HG02642 (cell line): ENCODE data around the gene MTMR4.
"Not testable (repeated sequence)": the region's sequence is repeated elsewhere in the genome, so short reads cannot be mapped to it uniquely, and the experiment has no call there.

Experiments
- ATAC-seq: cut with Tn5 transposase; IDR thresholded peaks from one replicate; pipeline ENCODE4 v1.9.1; 2021; ENCODE audit warnings: mild to moderate bottlenecking; ENCODE audit not compliant: unreplicated experiment, poor library complexity

MTMR4 gene

GRCh38 chr17:58513965-58514769 lies at the start of gene MTMR4:
MTMR4 (minus strand) TSS chr17:58514638; CDS start chr17:58514407, 231 bp downstream.
- ATAC-seq: peak; percentile 19

- ATAC-seq: no peak
Measured at GRCh38 chr17:58560511-58560910, 46.1 kb upstream of the MTMR4 start.

DNA sequence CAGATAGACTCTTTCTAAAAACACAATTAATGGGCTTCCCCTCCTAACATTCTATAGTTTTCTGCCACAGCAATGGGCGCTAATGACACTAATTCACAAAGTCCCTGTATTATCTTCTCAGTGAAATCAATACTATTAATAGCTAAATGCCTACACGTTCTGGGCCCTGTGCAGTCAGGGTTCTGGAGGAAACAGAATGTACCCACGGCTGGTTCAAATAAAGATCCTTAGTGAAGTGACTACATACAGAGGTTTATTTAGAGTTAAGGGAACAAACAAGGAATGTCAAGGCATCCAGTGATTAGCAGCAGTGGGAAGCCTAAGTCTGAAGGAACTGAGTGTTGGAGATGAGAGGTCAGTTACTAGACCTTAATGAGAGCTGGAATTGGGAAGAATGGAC lies 43.5 kb upstream of the MTMR4 start:
- ATAC-seq: no peak

- ATAC-seq: no peak
Measured at GRCh38 chr17:58556833-58557250, 42.4 kb upstream of the MTMR4 start.

GRCh38 chr17:58555109-58555508 lies 40.7 kb upstream of the MTMR4 start:
- not testable (repeated sequence) for ATAC-seq

GRCh38 chr17:58541249-58541648 lies 26.8 kb upstream of the MTMR4 start:
- no peak for ATAC-seq

DNA sequence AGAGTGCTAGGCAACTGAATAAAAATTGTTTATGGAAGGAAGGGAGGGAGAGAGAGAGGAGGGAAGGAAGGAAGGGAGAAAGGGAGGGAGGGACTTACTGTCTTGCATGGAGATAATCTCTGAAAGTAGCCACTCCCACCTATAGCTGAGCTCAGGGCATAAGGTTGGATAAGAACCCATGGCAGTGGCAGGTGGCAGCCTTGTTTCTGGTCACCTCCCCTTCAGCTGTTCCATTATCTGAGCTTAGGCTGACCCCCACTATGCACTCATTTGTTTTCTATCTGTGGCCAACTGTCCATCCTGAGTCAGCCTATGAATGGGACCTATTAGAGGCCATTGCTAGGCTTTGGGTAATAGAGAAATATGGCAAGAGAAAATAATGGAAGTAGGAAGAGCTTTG lies 25.3 kb upstream of the MTMR4 start:
- ATAC-seq: no peak

- ATAC-seq: no peak
Measured at GRCh38 chr17:58538811-58539409, 24.5 kb upstream of the MTMR4 start.

- no peak for ATAC-seq
Measured at GRCh38 chr17:58537266-58537665, 22.8 kb upstream of the MTMR4 start.

DNA sequence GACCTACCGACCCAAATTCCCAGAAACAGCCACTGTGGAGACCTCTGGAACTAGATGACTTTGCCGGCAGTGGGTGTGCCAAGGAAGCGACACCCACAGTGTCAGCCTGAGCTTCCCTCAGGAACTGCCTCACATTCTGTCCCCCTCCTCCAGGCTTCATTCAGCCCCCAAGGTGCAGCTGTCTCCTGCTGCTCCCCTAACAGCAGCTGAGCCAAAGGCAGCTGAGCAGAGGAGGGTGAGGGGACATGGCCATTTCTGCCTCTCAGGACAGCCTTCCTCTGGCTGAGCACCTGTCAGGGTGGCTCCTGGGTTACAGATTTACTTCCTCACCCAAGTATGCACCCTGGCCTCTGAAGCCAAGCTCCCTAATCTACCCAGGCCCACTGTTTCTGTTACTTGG lies 22.1 kb upstream of the MTMR4 start:
- ATAC-seq: no peak

GRCh38 chr17:58535431-58535830 lies 21.0 kb upstream of the MTMR4 start:
- no peak for ATAC-seq

DNA sequence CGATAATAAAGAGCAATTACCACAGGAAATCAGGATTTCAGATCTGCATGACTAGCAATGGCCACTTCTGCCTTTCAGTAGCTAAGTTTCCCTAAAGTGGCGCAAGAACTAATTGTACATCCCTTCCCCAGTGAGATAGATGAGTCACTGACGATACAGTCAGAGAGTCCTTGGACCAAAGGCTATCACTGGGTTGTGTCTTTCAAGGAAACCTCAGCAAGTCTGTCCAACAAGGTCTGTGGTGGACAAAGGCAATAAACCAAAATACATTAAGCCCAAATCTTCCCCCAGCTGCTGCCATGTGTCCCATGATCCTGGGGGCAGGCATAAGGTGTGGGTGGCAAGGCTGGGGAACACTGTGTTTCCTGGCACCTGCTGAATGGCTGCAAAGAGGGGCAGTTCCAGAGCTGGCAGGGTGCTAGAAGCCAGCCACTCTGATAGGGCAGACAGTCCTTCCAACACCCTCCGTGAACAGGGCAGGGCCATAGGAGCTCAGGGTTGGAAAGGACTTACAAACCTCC lies 20.5 kb upstream of the MTMR4 start:
- no peak for ATAC-seq

- ATAC-seq: no peak
Measured at GRCh38 chr17:58534331-58534730, 19.9 kb upstream of the MTMR4 start.

GRCh38 chr17:58533616-58534188 lies 19.3 kb upstream of the MTMR4 start:
- no peak for ATAC-seq

- ATAC-seq: no peak
Measured at GRCh38 chr17:58532555-58532951, 18.1 kb upstream of the MTMR4 start.

GRCh38 chr17:58531661-58532554 lies 17.5 kb upstream of the MTMR4 start:
- peak; percentile 67 for ATAC-seq

DNA sequence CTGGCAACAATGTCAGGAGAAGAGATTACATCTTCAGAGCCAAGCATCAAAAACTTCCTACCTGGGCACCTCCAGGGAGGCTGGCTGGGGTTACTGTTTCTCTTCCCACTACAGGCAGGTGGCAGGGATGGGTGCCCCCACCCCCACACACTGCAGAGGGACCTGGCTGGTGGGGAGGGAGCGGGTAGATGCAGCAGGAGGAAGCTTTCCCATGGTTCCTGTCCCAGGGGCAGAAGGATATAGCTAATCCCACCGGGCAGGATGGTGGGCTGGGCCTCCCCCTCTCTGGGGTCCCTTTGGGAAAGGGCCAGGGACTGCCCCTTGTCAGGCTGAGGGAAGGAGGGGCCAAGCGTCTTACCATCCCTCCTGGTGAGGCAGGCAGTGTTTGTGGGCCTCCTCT lies 16.7 kb upstream of the MTMR4 start:
- ATAC-seq: no peak

- no peak for ATAC-seq
Measured at GRCh38 chr17:58530655-58531054, 16.2 kb upstream of the MTMR4 start.

DNA sequence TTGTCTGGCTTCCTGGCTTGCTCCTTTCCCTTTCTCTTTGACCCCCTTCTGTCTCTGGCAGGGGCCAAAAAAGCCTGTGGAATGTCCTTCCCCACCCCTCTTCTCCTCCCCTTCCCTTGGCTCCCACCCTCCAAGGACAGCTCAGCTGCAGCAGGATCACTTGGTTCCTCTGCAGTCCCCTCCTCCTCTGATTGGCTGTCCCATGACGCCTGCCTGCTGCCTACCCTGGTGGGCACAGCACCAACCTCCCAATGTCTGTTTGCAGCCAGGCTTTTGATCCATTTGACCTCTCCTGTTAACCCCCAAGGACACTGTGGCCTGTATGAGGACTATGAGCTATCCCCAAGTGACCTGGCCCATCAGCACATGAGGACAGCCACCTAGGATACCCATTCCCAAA lies 14.8 kb upstream of the MTMR4 start:
- ATAC-seq: no peak

GRCh38 chr17:58528443-58528842 lies 14.0 kb upstream of the MTMR4 start:
- no peak for ATAC-seq
